H1 (cell line): ENCODE data around the gene REL. TPM values are rescaled to one million over a fixed set of nuclear protein-coding genes. Genes with fewer than 3 reads are reported as not detected.

ENCODE experiments used
- CTCF ChIA-PET: fragments of 300-600 bp; sonication (Branson Sonifier 250); formaldehyde crosslinking; loops from one replicate; lab custom pipeline; 2021; ENCODE audit not compliant: partially characterized antibody; lab: Charles Lee
- POLR2A ChIA-PET: fragments of 300-600 bp; sonication (Branson Sonifier 250); formaldehyde crosslinking; loops from one replicate; lab custom pipeline; 2021; ENCODE audit warnings: inconsistent platforms; ENCODE audit not compliant: partially characterized antibody; lab: Charles Lee
- DNase-seq, 2 experiments: peaks; one replicate each; pipeline versions ENCODE4 v3.0.0 to v3.0.0-alpha.2; 2010 to 2022; ENCODE audit warnings: low spot score in 2 of 2, low read depth in 1 of 2, mixed read lengths in 1 of 2
- FAIRE-seq: peaks from 2 replicates; lab custom pipeline; 2011; peaks lifted over from hg19 to GRCh38; lab: Jason Lieb, UNC
- H2AFZ ChIP-seq: 2 replicates; pipeline ENCODE4 v1.8.1; 2012; ENCODE audit warnings: low read length, inconsistent platforms
- H2AK5ac ChIP-seq: 2 replicates; pipeline ENCODE4 v1.6.1; 2013; ENCODE audit warnings: low read depth, low read length
- H2BK120ac ChIP-seq: replicated peaks from 2 replicates; pipeline ENCODE3; 2013; ENCODE audit warnings: low read depth, low read length, inconsistent platforms
- H2BK12ac ChIP-seq: 2 replicates; pipeline ENCODE4 v1.6.1; 2013; ENCODE audit warnings: low read depth, low read length
- H2BK15ac ChIP-seq: 2 replicates; pipeline ENCODE4 v1.6.1; 2013; ENCODE audit warnings: low read length
- H2BK20ac ChIP-seq: 2 replicates; pipeline ENCODE4 v1.6.1; 2013; ENCODE audit warnings: low read length
- H2BK5ac ChIP-seq: 2 replicates; pipeline ENCODE4 v1.6.1; 2013; ENCODE audit warnings: low read depth, low read length
- H3K14ac ChIP-seq: 2 replicates; pipeline ENCODE4 v1.6.1; 2013; ENCODE audit warnings: inconsistent platforms; ENCODE audit not compliant: insufficient read length
- H3K18ac ChIP-seq: 2 replicates; pipeline ENCODE4 v1.6.1; 2013; ENCODE audit warnings: low read length; ENCODE audit errors: extremely low read depth
- H3K23ac ChIP-seq: 2 replicates; pipeline ENCODE4 v1.6.1; 2013; ENCODE audit warnings: inconsistent platforms; ENCODE audit not compliant: insufficient read length
- H3K23me2 ChIP-seq: 2 replicates; pipeline ENCODE4 v1.6.1; 2013; ENCODE audit warnings: low read depth, low read length
- H3K27ac ChIP-seq: 2 replicates; pipeline ENCODE4 v1.6.1; 2011; ENCODE audit warnings: low read depth, low read length, inconsistent platforms
- H3K27me3 ChIP-seq, 4 experiments: replicated peaks in 1 of 4; 1 replicate in 1 of 4; 2 replicates in 3 of 4; pipeline versions ENCODE4 v1.6.1 to v1.8.1; 2011 to 2013; ENCODE audit warnings: low read length in 3 of 4, mild to moderate bottlenecking in 3 of 4, inconsistent platforms in 2 of 4, mixed read lengths in 2 of 4, moderate library complexity in 1 of 4; ENCODE audit not compliant: control insufficient read depth in 3 of 4, insufficient read depth in 3 of 4; ENCODE audit errors: extremely low read depth in 1 of 4
- H3K36me3 ChIP-seq, 4 experiments: 2 replicates each; pipeline versions ENCODE4 v1.6.1 to v1.8.1; 2011 to 2013; ENCODE audit warnings: mild to moderate bottlenecking in 4 of 4, low read length in 3 of 4, moderate library complexity in 2 of 4, control low read depth in 1 of 4, inconsistent platforms in 1 of 4; ENCODE audit not compliant: insufficient read depth in 4 of 4, control insufficient read depth in 2 of 4
- H3K4ac ChIP-seq: replicated peaks from 2 replicates; pipeline ENCODE3; 2013; ENCODE audit warnings: low read length, low read depth, mixed read lengths, inconsistent platforms; ENCODE audit not compliant: insufficient read length
- H3K4me1 ChIP-seq, 4 experiments: replicated peaks in 1 of 4; 1 replicate in 1 of 4; 2 replicates in 3 of 4; pipeline versions ENCODE4 v1.6.1 to v1.8.1; 2011 to 2013; ENCODE audit warnings: low read length in 3 of 4, inconsistent platforms in 2 of 4, mixed read lengths in 1 of 4; ENCODE audit not compliant: insufficient read depth in 4 of 4, control insufficient read depth in 3 of 4
- H3K4me2 ChIP-seq, 2 experiments: 2 replicates each; pipeline versions ENCODE4 v1.6.1 to v1.8.1; 2011 to 2013; ENCODE audit warnings: low read depth in 2 of 2, low read length in 2 of 2, control low read depth in 1 of 2, inconsistent platforms in 1 of 2, mild to moderate bottlenecking in 1 of 2; ENCODE audit not compliant: insufficient read depth in 1 of 2
- H3K4me3 ChIP-seq, 4 experiments: fragments of 200-600, 300-600 bp in 1 of 4; sonication (generic), shearing (Covaris generic), sonication (Bioruptor Twin) in 1 of 4; 2 replicates each; pipeline versions ENCODE4 v1.5.1 to v1.8.1; 2011 to 2016; ENCODE audit warnings: low read length in 4 of 4, low read depth in 3 of 4, control low read depth in 2 of 4, inconsistent platforms in 2 of 4, mild to moderate bottlenecking in 2 of 4, mixed read lengths in 1 of 4, moderate library complexity in 1 of 4; ENCODE audit not compliant: insufficient read depth in 2 of 4; ENCODE audit errors: extremely low read depth in 1 of 4
- H3K56ac ChIP-seq: replicated peaks from 2 replicates; pipeline ENCODE3; 2013; ENCODE audit warnings: low read depth, mild to moderate bottlenecking, mixed read lengths, low read length, inconsistent platforms; ENCODE audit not compliant: insufficient read length
- H3K79me1 ChIP-seq: 2 replicates; pipeline ENCODE4 v1.6.1; 2013; ENCODE audit warnings: low read depth, low read length, control low read depth
- H3K79me2 ChIP-seq, 2 experiments: 2 replicates each; pipeline versions ENCODE4 v1.6.1 to v1.8.1; 2012 to 2013; ENCODE audit warnings: low read length in 2 of 2, mild to moderate bottlenecking in 2 of 2, inconsistent platforms in 1 of 2; ENCODE audit not compliant: insufficient read depth in 2 of 2, control insufficient read depth in 1 of 2
- H3K9ac ChIP-seq, 4 experiments: replicated peaks in 1 of 4; 1 replicate in 1 of 4; 2 replicates in 3 of 4; pipeline versions ENCODE4 v1.6.1 to v1.8.1; 2011 to 2013; ENCODE audit warnings: low read depth in 3 of 4, low read length in 3 of 4, control low read depth in 2 of 4, mild to moderate bottlenecking in 2 of 4, moderate library complexity in 2 of 4, inconsistent platforms in 1 of 4; ENCODE audit errors: extremely low read depth in 1 of 4
- H3K9me3 ChIP-seq, 2 experiments: 2 replicates each; pipeline versions ENCODE4 v1.6.1 to v1.8.1; 2012 to 2013; ENCODE audit warnings: mild to moderate bottlenecking in 2 of 2, moderate library complexity in 2 of 2, control low read depth in 1 of 2, inconsistent platforms in 1 of 2, low read depth in 1 of 2, low read length in 1 of 2, mixed read lengths in 1 of 2; ENCODE audit not compliant: insufficient read depth in 2 of 2
- H4K20me1 ChIP-seq, 2 experiments: replicated peaks in 1 of 2; 2 replicates each; pipeline versions ENCODE3 to v1.8.1; 2011 to 2013; ENCODE audit warnings: inconsistent platforms in 2 of 2, low read length in 2 of 2, mild to moderate bottlenecking in 1 of 2; ENCODE audit not compliant: insufficient read depth in 2 of 2, control insufficient read depth in 1 of 2
- H4K5ac ChIP-seq: 2 replicates; pipeline ENCODE4 v1.6.1; 2013; ENCODE audit warnings: low read length, low read depth, mixed read lengths, inconsistent platforms; ENCODE audit not compliant: insufficient read length
- H4K8ac ChIP-seq: 2 replicates; pipeline ENCODE4 v1.8.0; 2013; ENCODE audit warnings: mild to moderate bottlenecking, moderate library complexity, low read length, inconsistent platforms; ENCODE audit not compliant: insufficient read depth; ENCODE audit errors: extremely low read depth
- H4K91ac ChIP-seq: replicated peaks from 2 replicates; pipeline ENCODE3; 2013; ENCODE audit warnings: low read length, mixed read lengths, inconsistent platforms; ENCODE audit not compliant: insufficient read length
- BRCA1 ChIP-seq: IDR thresholded peaks from 2 replicates; pipeline ENCODE4 v1.6.1; 2012; ENCODE audit warnings: low read depth, low read length, improper control_type of control experiment
- CBX8 ChIP-seq: fragments of 300-800, 300-1000 bp; sonication (generic); IDR thresholded peaks from 2 replicates; pipeline ENCODE4 v1.7.1; 2016; ENCODE audit warnings: low read depth, low read length, borderline replicate concordance
- EGR1 ChIP-seq: IDR thresholded peaks from 2 replicates; pipeline ENCODE4 v1.6.1; 2011; ENCODE audit warnings: low read depth, low read length, borderline replicate concordance
- EP300 ChIP-seq, 2 experiments: IDR thresholded peaks; 1 replicate in 1 of 2; 2 replicates in 1 of 2; pipeline ENCODE4 v1.6.1; 2011 to 2012; ENCODE audit warnings: low read depth in 2 of 2, low read length in 2 of 2, mild to moderate bottlenecking in 2 of 2, borderline replicate concordance in 1 of 2, inconsistent platforms in 1 of 2, moderate library complexity in 1 of 2
- GABPA ChIP-seq: IDR thresholded peaks from 2 replicates; pipeline ENCODE4 v1.6.1; 2011; ENCODE audit warnings: mild to moderate bottlenecking, low read length, moderate library complexity, borderline replicate concordance; ENCODE audit not compliant: insufficient read depth
- RAD21 ChIP-seq, 2 experiments: IDR thresholded peaks in 1 of 2; conservative IDR thresholded peaks in 1 of 2; 2 replicates each; pipeline ENCODE4 v1.6.1; 2011; ENCODE audit warnings: low read depth in 2 of 2, low read length in 2 of 2, improper control_type of control experiment in 1 of 2, inconsistent platforms in 1 of 2, mild to moderate bottlenecking in 1 of 2, moderate library complexity in 1 of 2
- SIX5 ChIP-seq: IDR thresholded peaks from 2 replicates; pipeline ENCODE4 v1.6.1; 2011; ENCODE audit warnings: mild to moderate bottlenecking, low read depth, low read length
- whole genome bisulfite sequencing, 2 experiments: shearing (Covaris generic) in 1 of 2; methylation state at CpG; one replicate each; pipeline versions ENCODE4 v1.1.6 to v1.1.7; 2013 to 2015; ENCODE audit warnings: low lambda C conversion rate in 2 of 2, mixed read lengths in 2 of 2, inconsistent platforms in 1 of 2, low coverage in 1 of 2, missing lambda C conversion rate in 1 of 2; ENCODE audit not compliant: insufficient replicate concordance in 2 of 2, insufficient coverage in 1 of 2, insufficient read length in 1 of 2; ENCODE audit errors: extremely low coverage in 1 of 2, missing lambda C conversion rate in 1 of 2; 5-methylcytosine and 5-hydroxymethylcytosine counted together
- polyA plus RNA-seq, 7 experiments: library from polyadenylated mRNA; depleted of rRNA in 3 of 7; stranded (reverse) in 5 of 7; unstranded in 2 of 7; fragments of >200 nt in 5 of 7; fragments of 200-250 nt in 2 of 7; gene quantifications; 1 replicate in 5 of 7; 2 replicates in 1 of 7; 4 replicates in 1 of 7; pipeline versions ENCODE4 v1.2.1 to v1.2.3, GENCODE V29; 2011 to 2013; ENCODE audit warnings: missing spikeins in 2 of 7, mixed read lengths in 2 of 7
- total RNA-seq: library from RNA; stranded (reverse); fragmentation: NEBNext Ultra II Directional; extraction: Animal tissue kit (Norgen Biotek cat#: 25700); gene quantifications from 2 replicates; pipeline ENCODE4 v1.2.1, GENCODE V29; 2021

Gene REL
- total and polyA plus RNA-seq, 2 of the 8 experiments (the other 6 are each of a cell fraction or from before 2014, with no cell fraction given), result 1.5 to 7.5 TPM

- CTCF ChIA-PET, result no interaction called here
Measured at GRCh38 chr2:60840880-60841279, 40.5 kb upstream of the REL start.

More at GRCh38 chr2:60840880-60841279, 40.5 kb upstream of the REL start:
- Histone ChIP-seq H3K27ac (no peak overlapping the region), H2BK15ac (no peak overlapping the region), H4K20me1 (no peaks in the 10 kb centered on the region), H3K9ac (no peak overlapping the region), H3K36me3 (no peaks in the 10 kb centered on the region), H4K8ac (no peak overlapping the region), H3K23me2 (no peaks in the 10 kb centered on the region), H2BK12ac (no peak overlapping the region), H2BK120ac (no peak overlapping the region), H3K4me2 (no peak overlapping the region), H3K18ac (no peak overlapping the region), H3K23ac (no peak overlapping the region), H2BK20ac (no peak overlapping the region), H3K14ac (no peak overlapping the region), H2BK5ac (no peak overlapping the region), H3K27me3 (peaks cover 7 to 51% (median 32%) of the 10 kb centered on the region in 4 experiments), H3K79me1 (no peaks in the 10 kb centered on the region), H3K4me1 (no peaks in the 10 kb centered on the region), H4K5ac (no peak overlapping the region), H4K91ac (no peak overlapping the region), H2AK5ac (no peak overlapping the region), H3K56ac (no peak overlapping the region), H3K4ac (no peak overlapping the region), H3K9me3 (no peaks in the 10 kb centered on the region), H3K4me3 (no peak overlapping the region), H2AFZ (no peak overlapping the region), H3K79me2 (no peaks in the 10 kb centered on the region)
- POLR2A ChIA-PET, result no interaction called here
- FAIRE-seq (no peak), DNase-seq (no peak)
- WGBS, 2 experiments, result 87% methylated on average over 7 of the region's 7 CpGs; no CpG with 5 or more reads in 1 of the 2 experiments
- TF ChIP-seq CBX8 (no peak), SIX5 (no peak), BRCA1 (no peak), RAD21 (IDR thresholded peaks at IDR 0.05 in 1 of 2, conservative IDR thresholded peaks at IDR 0.05 in 1 of 2; ENCODE audit: low read depth in 2 of 2, low read length in 2 of 2) (no peak), GABPA (no peak), EGR1 (no peak), EP300 (IDR thresholded peaks at IDR 0.05; ENCODE audit: borderline replicate concordance in 1 of 2, low read depth in 2 of 2, low read length in 2 of 2) (no peak)
